HCT116 (cell line): ENCODE results near the gene MED16. TPM values are rescaled to one million over a fixed set of nuclear protein-coding genes. Genes with fewer than 3 reads are reported as not detected.
A peak's percentile ranks its signal among the peaks of the same experiment; 100 is the strongest.

Source experiments
- ATAC-seq: fragments of 200-7000 bp; cut with Tn5 transposase; 2 replicates; pipeline ENCODE4 v1.9.1; 2020; ENCODE audit warnings: mild to moderate bottlenecking, moderate library complexity
- BruUV-seq: library from RNA; stranded (reverse); fragments of 400-500 nt; replicated peaks from 2 replicates; lab custom pipeline; 2021; lab: Mats Ljungman, UMichigan
- CTCF ChIA-PET: fragments of 300-600 bp; sonication (Branson Sonifier 250); formaldehyde crosslinking; loops from one replicate; lab custom pipeline; 2021; ENCODE audit warnings: antibody characterized with exemption; lab: Charles Lee
- POLR2A ChIA-PET: fragments of 300-600, 350-600 bp; sonication (Branson Sonifier 250); formaldehyde crosslinking; loops from one replicate; lab custom pipeline; 2021; ENCODE audit warnings: antibody characterized with exemption; lab: Charles Lee
- RAD21 ChIA-PET, 2 experiments: fragments of 300-600 bp; sonication (Branson Sonifier 250); formaldehyde crosslinking; loops; one replicate each; lab custom pipeline; 2023; ENCODE audit warnings: low total read pairs in 2 of 2; ENCODE audit not compliant: uncharacterized antibody in 2 of 2, unreplicated experiment in 2 of 2, low non-redundant PET in 1 of 2; lab: Charles Lee
- DNase-seq: peaks from one replicate; pipeline ENCODE4 v3.0.0-alpha.2; 2010; ENCODE audit warnings: low read depth, low spot score
- H2AFZ ChIP-seq: fragments of 200-600 bp; shearing (Covaris generic), sonication (generic); 2 replicates; pipeline ENCODE4 v1.6.1; 2017; ENCODE audit warnings: low read depth, mixed run types, mixed read lengths, antibody characterized with exemption, low read length; ENCODE audit not compliant: poor library complexity, severe bottlenecking
- H3K27ac ChIP-seq: 2 replicates; pipeline ENCODE4 v1.5.1; 2012; ENCODE audit warnings: low read depth, low read length
- H3K27me3 ChIP-seq: fragments of 200-600 bp; sonication (generic); 2 replicates; pipeline ENCODE4 v1.6.1; 2016; ENCODE audit warnings: mixed run types, low read length, mixed read lengths; ENCODE audit not compliant: insufficient read depth
- H3K36me3 ChIP-seq, 2 experiments: fragments of 200-500 bp in 1 of 2; fragments of 200-600 bp in 1 of 2; sonication (Bioruptor generic) in 1 of 2; sonication (generic) in 1 of 2; 2 replicates each; pipeline versions ENCODE4 v1.5.1 to v1.6.1; 2014 to 2016; ENCODE audit warnings: low read length in 2 of 2, inconsistent platforms in 1 of 2, mixed read lengths in 1 of 2, mixed run types in 1 of 2; ENCODE audit not compliant: insufficient read depth in 2 of 2, control insufficient read depth in 1 of 2
- H3K4me1 ChIP-seq, 2 experiments: fragments of 200-600 bp in 1 of 2; sonication (generic) in 1 of 2; 2 replicates each; pipeline versions ENCODE4 v1.5.1 to v1.6.1; 2012 to 2017; ENCODE audit warnings: low read length in 2 of 2, inconsistent platforms in 1 of 2, mild to moderate bottlenecking in 1 of 2, mixed read lengths in 1 of 2, mixed run types in 1 of 2, moderate library complexity in 1 of 2; ENCODE audit not compliant: insufficient read depth in 2 of 2, control insufficient read depth in 1 of 2
- H3K4me2 ChIP-seq: fragments of 200-600 bp; sonication (generic); 2 replicates; pipeline ENCODE4 v1.6.1; 2017; ENCODE audit warnings: mixed run types, low read length, mixed read lengths
- H3K4me3 ChIP-seq, 2 experiments: fragments of 200-600 bp in 1 of 2; sonication (generic) in 1 of 2; replicated peaks in 1 of 2; 2 replicates each; pipeline ENCODE4 v1.5.1; 2011 to 2016; ENCODE audit warnings: low read length in 2 of 2, control low read depth in 1 of 2, low read depth in 1 of 2, mild to moderate bottlenecking in 1 of 2, mixed read lengths in 1 of 2, mixed run types in 1 of 2
- H3K79me2 ChIP-seq: fragments of 200-600 bp; sonication (generic); 2 replicates; pipeline ENCODE4 v1.6.1; 2017; ENCODE audit warnings: mild to moderate bottlenecking, mixed run types, low read length, moderate library complexity, mixed read lengths; ENCODE audit not compliant: insufficient read depth
- H3K9ac ChIP-seq: fragments of 200-600 bp; sonication (generic); 2 replicates; pipeline ENCODE4 v1.6.1; 2016; ENCODE audit warnings: low read length, mixed read lengths
- H3K9me2 ChIP-seq: fragments of 200-600 bp; sonication (generic), shearing (Covaris generic); 2 replicates; pipeline ENCODE4 v1.6.1; 2017; ENCODE audit warnings: mixed run types, mild to moderate bottlenecking, moderate library complexity; ENCODE audit not compliant: insufficient read depth
- H3K9me3 ChIP-seq, 2 experiments: fragments of 200-500 bp in 1 of 2; fragments of 200-600 bp in 1 of 2; sonication (Bioruptor generic) in 1 of 2; sonication (generic) in 1 of 2; 2 replicates each; pipeline ENCODE4 v1.6.1; 2014 to 2017; ENCODE audit warnings: low read length in 2 of 2, mixed read lengths in 2 of 2, inconsistent platforms in 1 of 2, low read depth in 1 of 2, mild to moderate bottlenecking in 1 of 2, mixed run types in 1 of 2, moderate library complexity in 1 of 2; ENCODE audit not compliant: control insufficient read depth in 1 of 2, insufficient read depth in 1 of 2
- H4K20me1 ChIP-seq: fragments of 200-600 bp; sonication (generic), shearing (Covaris generic); 2 replicates; pipeline ENCODE4 v1.6.1; 2017; ENCODE audit warnings: mixed run types, mild to moderate bottlenecking, moderate library complexity; ENCODE audit not compliant: insufficient read depth
- CEBPB ChIP-seq: IDR thresholded peaks from 2 replicates; pipeline ENCODE4 v1.6.1; 2012; ENCODE audit warnings: low read depth
- ELF1 ChIP-seq: IDR thresholded peaks from 2 replicates; pipeline ENCODE4 v1.6.1; 2012; ENCODE audit warnings: low read depth, borderline replicate concordance
- POLR2AphosphoS5 ChIP-seq: IDR thresholded peaks from 2 replicates; pipeline ENCODE4 v1.6.1; 2011; ENCODE audit warnings: mild to moderate bottlenecking, low read depth, low read length, moderate library complexity
- SRF ChIP-seq: IDR thresholded peaks from 2 replicates; pipeline ENCODE4 v1.6.1; 2012; ENCODE audit warnings: low read depth
- intact Hi-C: fragments of 100-400 bp; cut with micrococcal nuclease; formaldehyde crosslinking; loops from 2 replicates; pipeline ENCODE4 v1.10.0; 2022
- total RNA-seq: library from RNA; stranded (reverse); gene quantifications from one replicate; pipeline ENCODE4 v1.2.1, GENCODE V29; 2021; ENCODE audit not compliant: unreplicated experiment
- TF ChIP-seq, protein P1 (sequence below), 3 experiments: fragments of 200-600 bp in 1 of 3; sonication (generic) in 1 of 3; IDR thresholded peaks in 2 of 3; conservative IDR thresholded peaks in 1 of 3; 2 replicates each; pipeline ENCODE4 v1.5.1; 2012 to 2017; ENCODE audit warnings: low read depth in 2 of 3, low read length in 2 of 3, antibody characterized with exemption in 1 of 3, borderline replicate concordance in 1 of 3, control low read depth in 1 of 3, mild to moderate bottlenecking in 1 of 3, mixed read lengths in 1 of 3, mixed run types in 1 of 3, moderate library complexity in 1 of 3; ENCODE audit not compliant: insufficient read depth in 1 of 3
- TF ChIP-seq, protein P2 (sequence below): IDR thresholded peaks from 2 replicates; pipeline ENCODE4 v1.6.1; 2012; ENCODE audit warnings: low read depth
- TF ChIP-seq, protein P3 (sequence below): IDR thresholded peaks from 2 replicates; pipeline ENCODE4 v1.6.1; 2011; ENCODE audit warnings: mild to moderate bottlenecking, low read length, moderate library complexity; ENCODE audit not compliant: insufficient replicate concordance; ENCODE audit errors: extremely low read depth

MED16 gene
- total RNA-seq, 1 experiment from 2014 or later = 73.6 TPM

DNA sequence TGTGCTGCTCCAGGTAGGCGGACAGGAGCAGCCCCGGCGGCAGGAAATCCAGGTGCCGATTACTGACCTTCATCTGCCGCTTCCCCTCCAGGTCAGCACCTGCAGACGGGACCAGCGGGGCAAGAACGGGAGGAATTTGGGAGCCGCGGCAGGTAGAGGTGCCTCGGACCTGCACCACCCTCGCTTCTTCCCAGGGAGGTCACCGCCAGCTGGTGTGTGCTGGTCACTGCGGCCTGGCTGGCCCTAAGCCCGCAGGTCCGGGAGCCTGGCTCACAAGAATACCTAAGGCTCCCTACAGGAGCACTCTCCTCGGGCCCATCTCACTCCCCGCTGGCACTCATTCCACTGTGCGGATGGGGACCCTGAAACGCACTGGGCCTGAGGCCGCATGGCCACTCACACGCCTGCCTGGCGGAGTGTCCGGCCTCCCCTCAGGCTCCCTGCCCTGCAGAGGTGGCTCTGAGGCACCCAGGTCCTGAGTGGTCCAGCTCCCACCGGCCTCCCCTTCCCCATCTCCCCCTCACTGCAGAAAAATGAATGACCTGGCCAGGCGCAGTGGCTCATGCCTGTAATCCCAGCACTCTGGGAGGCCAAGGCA lies 4.6 kb upstream of the MED16 start:
- ChIA-PET RAD21 (no interaction called here), CTCF (no interaction called here), POLR2A (no interaction called here)
- Histone ChIP-seq H3K27me3 (no peaks in the 10 kb centered on the region), H3K4me3 (no peak overlapping the region), H3K9ac (no peak overlapping the region), H3K4me2 (no peak overlapping the region), H3K27ac (no peak overlapping the region), H3K36me3 (peaks cover 6 to 7% of the 10 kb centered on the region in 2 experiments; a peak in 3 of 4 replicates), H3K9me3 (no peaks in the 10 kb centered on the region), H3K4me1 (peaks cover 6 to 25% of the 10 kb centered on the region in 2 experiments; a peak in 3 of 4 replicates), H2AFZ (no peak overlapping the region), H3K79me2 (peaks cover 5% of the 10 kb centered on the region; the same call in 1 of the 2 replicates), H3K9me2 (no peaks in the 10 kb centered on the region), H4K20me1 (no peaks in the 10 kb centered on the region)
- ATAC-seq (no peak), DNase-seq (no peak)
- no TSS peak for BruUV-seq
- intact Hi-C loops = no loop called here
- TF ChIP-seq ELF1 = no peak
- TF ChIP-seq, protein P1, sequence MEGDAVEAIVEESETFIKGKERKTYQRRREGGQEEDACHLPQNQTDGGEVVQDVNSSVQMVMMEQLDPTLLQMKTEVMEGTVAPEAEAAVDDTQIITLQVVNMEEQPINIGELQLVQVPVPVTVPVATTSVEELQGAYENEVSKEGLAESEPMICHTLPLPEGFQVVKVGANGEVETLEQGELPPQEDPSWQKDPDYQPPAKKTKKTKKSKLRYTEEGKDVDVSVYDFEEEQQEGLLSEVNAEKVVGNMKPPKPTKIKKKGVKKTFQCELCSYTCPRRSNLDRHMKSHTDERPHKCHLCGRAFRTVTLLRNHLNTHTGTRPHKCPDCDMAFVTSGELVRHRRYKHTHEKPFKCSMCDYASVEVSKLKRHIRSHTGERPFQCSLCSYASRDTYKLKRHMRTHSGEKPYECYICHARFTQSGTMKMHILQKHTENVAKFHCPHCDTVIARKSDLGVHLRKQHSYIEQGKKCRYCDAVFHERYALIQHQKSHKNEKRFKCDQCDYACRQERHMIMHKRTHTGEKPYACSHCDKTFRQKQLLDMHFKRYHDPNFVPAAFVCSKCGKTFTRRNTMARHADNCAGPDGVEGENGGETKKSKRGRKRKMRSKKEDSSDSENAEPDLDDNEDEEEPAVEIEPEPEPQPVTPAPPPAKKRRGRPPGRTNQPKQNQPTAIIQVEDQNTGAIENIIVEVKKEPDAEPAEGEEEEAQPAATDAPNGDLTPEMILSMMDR (IDR thresholded peaks at IDR 0.05 in 2 of 3, conservative IDR thresholded peaks at IDR 0.05 in 1 of 3; ENCODE audit: borderline replicate concordance in 1 of 3, insufficient read depth in 1 of 3, low read depth in 2 of 3, low read length in 2 of 3) = peak in 2 of 3 experiments; percentile 33 to 36; a peak in 3 of 6 replicates
- 0 out of 2 replicates have a peak, but pooled peaks have one; percentile 12 for TF ChIP-seq POLR2AphosphoS5

DNA sequence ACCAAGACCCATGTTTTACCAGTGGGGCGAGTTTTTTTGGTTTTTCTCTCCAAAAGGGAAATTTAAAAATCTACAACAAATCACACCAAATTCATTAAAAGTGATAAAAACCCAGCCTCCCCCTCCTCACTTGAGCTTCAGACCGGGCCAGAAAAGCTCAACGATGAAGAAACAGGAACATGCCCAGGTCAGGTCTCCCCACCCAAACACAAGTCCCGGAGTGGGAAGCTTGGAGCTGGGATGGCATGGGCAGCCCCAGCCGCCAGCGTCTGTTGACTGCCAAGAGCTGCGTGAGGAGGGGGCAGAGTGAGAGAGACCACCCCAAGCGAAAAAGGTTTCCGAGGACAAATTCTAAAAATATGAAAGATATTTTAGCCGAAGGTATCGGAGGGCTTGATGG lies 4.0 kb upstream of the MED16 start:
- BruUV-seq = no TSS peak
- ATAC-seq (no peak), DNase-seq (no peak)
- Histone ChIP-seq H3K4me3 (no peak overlapping the region), H3K27ac (no peak overlapping the region), H2AFZ (no peak overlapping the region), H3K9ac (no peak overlapping the region), H3K9me2 (no peaks in the 10 kb centered on the region), H3K4me2 (no peak overlapping the region), H3K79me2 (peaks cover 7% of the 10 kb centered on the region; the same call in 1 of the 2 replicates), H4K20me1 (no peaks in the 10 kb centered on the region), H3K9me3 (no peaks in the 10 kb centered on the region), H3K27me3 (no peaks in the 10 kb centered on the region), H3K36me3 (peaks cover 6 to 7% of the 10 kb centered on the region in 2 experiments; a peak in 3 of 4 replicates), H3K4me1 (peaks cover 6 to 27% of the 10 kb centered on the region in 2 experiments; a peak in 3 of 4 replicates)
- RAD21 ChIA-PET = no interaction called here
- CTCF ChIA-PET = no interaction called here
- POLR2A ChIA-PET = no interaction called here
- intact Hi-C loops = no loop called here
- TF ChIP-seq, protein P2, sequence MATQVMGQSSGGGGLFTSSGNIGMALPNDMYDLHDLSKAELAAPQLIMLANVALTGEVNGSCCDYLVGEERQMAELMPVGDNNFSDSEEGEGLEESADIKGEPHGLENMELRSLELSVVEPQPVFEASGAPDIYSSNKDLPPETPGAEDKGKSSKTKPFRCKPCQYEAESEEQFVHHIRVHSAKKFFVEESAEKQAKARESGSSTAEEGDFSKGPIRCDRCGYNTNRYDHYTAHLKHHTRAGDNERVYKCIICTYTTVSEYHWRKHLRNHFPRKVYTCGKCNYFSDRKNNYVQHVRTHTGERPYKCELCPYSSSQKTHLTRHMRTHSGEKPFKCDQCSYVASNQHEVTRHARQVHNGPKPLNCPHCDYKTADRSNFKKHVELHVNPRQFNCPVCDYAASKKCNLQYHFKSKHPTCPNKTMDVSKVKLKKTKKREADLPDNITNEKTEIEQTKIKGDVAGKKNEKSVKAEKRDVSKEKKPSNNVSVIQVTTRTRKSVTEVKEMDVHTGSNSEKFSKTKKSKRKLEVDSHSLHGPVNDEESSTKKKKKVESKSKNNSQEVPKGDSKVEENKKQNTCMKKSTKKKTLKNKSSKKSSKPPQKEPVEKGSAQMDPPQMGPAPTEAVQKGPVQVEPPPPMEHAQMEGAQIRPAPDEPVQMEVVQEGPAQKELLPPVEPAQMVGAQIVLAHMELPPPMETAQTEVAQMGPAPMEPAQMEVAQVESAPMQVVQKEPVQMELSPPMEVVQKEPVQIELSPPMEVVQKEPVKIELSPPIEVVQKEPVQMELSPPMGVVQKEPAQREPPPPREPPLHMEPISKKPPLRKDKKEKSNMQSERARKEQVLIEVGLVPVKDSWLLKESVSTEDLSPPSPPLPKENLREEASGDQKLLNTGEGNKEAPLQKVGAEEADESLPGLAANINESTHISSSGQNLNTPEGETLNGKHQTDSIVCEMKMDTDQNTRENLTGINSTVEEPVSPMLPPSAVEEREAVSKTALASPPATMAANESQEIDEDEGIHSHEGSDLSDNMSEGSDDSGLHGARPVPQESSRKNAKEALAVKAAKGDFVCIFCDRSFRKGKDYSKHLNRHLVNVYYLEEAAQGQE = no peak
- TF ChIP-seq CEBPB (no peak), SRF (no peak)
- TF ChIP-seq, protein P3, sequence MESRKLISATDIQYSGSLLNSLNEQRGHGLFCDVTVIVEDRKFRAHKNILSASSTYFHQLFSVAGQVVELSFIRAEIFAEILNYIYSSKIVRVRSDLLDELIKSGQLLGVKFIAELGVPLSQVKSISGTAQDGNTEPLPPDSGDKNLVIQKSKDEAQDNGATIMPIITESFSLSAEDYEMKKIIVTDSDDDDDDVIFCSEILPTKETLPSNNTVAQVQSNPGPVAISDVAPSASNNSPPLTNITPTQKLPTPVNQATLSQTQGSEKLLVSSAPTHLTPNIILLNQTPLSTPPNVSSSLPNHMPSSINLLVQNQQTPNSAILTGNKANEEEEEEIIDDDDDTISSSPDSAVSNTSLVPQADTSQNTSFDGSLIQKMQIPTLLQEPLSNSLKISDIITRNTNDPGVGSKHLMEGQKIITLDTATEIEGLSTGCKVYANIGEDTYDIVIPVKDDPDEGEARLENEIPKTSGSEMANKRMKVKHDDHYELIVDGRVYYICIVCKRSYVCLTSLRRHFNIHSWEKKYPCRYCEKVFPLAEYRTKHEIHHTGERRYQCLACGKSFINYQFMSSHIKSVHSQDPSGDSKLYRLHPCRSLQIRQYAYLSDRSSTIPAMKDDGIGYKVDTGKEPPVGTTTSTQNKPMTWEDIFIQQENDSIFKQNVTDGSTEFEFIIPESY = no peak
